WTC11 (cell line): Measurements from ENCODE around the gene PNMA1.

ENCODE experiments used
- CTCF ChIP-seq: fragments of 200-600 bp; IDR thresholded peaks from 2 replicates; pipeline ENCODE4 v1.8.0; 2022; ENCODE audit warnings: antibody characterized with exemption
- E2F1 ChIP-seq: sonication (generic); formaldehyde crosslinking; IDR thresholded peaks from 2 replicates; pipeline ENCODE4 v1.8.0; 2022; ENCODE audit warnings: mild to moderate bottlenecking, missing genetic modification reagents
- FOXP1 ChIP-seq: sonication (generic); formaldehyde crosslinking; IDR thresholded peaks from 2 replicates; pipeline ENCODE4 v1.8.0; 2022; ENCODE audit warnings: missing genetic modification reagents, mild to moderate bottlenecking, moderate library complexity, borderline replicate concordance
- ZNF138 ChIP-seq: sonication (generic); formaldehyde crosslinking; conservative IDR thresholded peaks from 2 replicates; pipeline ENCODE4 v1.8.1; 2022; ENCODE audit warnings: mild to moderate bottlenecking, moderate library complexity, missing genetic modification reagents

- TF ChIP-seq CTCF (no peak), ZNF138 (CRISPR knock-in tag) (no peak), E2F1 (CRISPR knock-in tag) (no peak), FOXP1 (CRISPR knock-in tag) (peak; percentile 94)
Measured at GRCh38 chr14:73713803-73714655, at the start of gene PNMA1.
